HFF-Myc (cell line): ENCODE data around the gene FHIT.

ENCODE experiments used
- DNase-seq: peaks from one replicate; pipeline ENCODE4 v3.0.0-alpha.2; 2011; ENCODE audit warnings: low read depth; ENCODE audit errors: extremely low read depth
- H3K4me3 ChIP-seq: replicated peaks from 2 replicates; pipeline ENCODE4 v1.5.1; 2011; ENCODE audit warnings: low read depth, mild to moderate bottlenecking, control low read depth, low read length
- TF ChIP-seq, protein P1 (sequence below): IDR thresholded peaks from 2 replicates; pipeline ENCODE4 v1.5.1; 2012; ENCODE audit warnings: mild to moderate bottlenecking, low read depth, low read length, control low read depth; ENCODE audit errors: missing control alignments

Gene FHIT

DNA sequence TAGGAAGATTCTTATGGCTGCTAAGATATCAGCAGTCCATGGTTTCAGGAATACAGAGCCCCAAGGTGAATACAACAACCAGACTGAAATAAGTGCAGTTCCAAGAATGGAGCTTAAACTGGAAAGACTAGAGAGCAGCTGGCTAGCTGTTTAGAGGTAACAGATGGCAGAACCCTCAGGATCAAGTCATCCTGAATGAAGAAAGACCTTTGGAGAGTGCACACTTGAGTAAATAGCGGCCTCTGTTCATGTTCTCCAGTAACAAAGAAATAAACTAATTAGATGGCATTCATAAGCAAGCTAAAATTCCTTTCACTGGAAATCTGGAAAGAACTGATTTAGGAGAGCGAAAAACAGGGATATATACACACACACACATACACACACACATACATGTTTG, 968.4 kb downstream of the FHIT start:
- TF ChIP-seq, protein P1, sequence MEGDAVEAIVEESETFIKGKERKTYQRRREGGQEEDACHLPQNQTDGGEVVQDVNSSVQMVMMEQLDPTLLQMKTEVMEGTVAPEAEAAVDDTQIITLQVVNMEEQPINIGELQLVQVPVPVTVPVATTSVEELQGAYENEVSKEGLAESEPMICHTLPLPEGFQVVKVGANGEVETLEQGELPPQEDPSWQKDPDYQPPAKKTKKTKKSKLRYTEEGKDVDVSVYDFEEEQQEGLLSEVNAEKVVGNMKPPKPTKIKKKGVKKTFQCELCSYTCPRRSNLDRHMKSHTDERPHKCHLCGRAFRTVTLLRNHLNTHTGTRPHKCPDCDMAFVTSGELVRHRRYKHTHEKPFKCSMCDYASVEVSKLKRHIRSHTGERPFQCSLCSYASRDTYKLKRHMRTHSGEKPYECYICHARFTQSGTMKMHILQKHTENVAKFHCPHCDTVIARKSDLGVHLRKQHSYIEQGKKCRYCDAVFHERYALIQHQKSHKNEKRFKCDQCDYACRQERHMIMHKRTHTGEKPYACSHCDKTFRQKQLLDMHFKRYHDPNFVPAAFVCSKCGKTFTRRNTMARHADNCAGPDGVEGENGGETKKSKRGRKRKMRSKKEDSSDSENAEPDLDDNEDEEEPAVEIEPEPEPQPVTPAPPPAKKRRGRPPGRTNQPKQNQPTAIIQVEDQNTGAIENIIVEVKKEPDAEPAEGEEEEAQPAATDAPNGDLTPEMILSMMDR = no peak
- no peak overlapping the region for H3K4me3 ChIP-seq
- DNase-seq = no peak

DNA sequence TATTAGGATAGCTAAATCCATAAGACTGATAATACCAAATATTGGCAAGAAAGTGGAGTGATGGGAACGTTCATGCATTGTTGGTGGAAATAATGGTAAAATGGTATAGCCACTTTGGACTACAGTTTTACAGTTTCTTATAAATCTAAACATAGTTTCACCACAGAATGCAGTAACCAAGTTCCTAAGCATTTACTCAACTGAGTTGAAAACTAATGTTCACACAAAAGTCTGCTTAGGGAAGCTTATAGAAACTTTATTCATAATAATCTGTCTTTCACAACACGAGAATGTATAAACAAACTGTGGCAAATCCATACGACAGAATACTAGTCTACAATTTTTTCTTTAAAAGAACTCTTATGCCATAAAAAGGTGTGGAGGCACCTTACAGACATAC, 969.3 kb downstream of the FHIT start:
- no peak overlapping the region for H3K4me3 ChIP-seq
- TF ChIP-seq, protein P1 = no peak
- no peak for DNase-seq

DNA sequence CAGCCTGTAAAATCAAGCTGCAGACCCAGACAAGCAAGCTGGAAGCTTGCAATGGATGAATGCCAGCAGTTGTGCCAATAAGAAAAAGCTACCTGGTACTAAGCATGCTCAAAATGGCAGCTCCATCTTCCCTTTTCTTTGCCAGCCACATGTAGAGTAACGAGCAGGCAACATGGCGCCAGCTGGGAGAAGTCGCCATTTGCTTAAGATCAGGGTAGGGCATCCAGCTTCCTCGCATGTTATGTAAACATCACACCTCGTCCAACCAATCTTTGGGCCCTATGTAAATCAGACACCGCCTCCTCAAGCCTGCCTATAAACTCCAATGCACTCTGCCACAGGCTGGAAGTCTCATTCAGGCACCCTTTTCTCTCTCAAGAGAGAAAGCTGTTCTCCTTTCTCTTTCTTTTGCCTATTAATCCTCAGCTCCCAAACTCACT, 973.9 kb downstream of the FHIT start:
- no peak overlapping the region for H3K4me3 ChIP-seq
- DNase-seq = no peak
- TF ChIP-seq, protein P1 = no peak

DNA sequence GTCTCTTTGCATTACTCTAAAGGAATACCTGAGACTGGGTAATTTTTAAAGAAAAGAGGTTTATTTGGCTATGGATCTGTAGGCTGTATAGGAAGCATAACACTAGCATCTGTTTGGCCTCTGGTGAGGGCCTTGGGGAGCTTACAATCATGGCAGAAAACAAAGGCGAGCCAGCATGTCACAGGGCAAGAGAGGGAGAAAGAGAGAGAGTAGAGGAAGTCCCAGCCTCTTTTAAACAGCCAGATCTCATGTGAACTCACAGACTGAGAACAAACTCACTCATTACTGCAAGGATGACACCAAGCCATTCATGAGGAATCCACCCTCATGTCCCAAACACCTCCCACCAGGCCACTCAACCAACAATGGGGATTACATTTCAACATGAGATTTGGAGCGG, 974.6 kb downstream of the FHIT start:
- TF ChIP-seq, protein P1 = no peak
- no peak overlapping the region for H3K4me3 ChIP-seq
- no peak for DNase-seq

DNA sequence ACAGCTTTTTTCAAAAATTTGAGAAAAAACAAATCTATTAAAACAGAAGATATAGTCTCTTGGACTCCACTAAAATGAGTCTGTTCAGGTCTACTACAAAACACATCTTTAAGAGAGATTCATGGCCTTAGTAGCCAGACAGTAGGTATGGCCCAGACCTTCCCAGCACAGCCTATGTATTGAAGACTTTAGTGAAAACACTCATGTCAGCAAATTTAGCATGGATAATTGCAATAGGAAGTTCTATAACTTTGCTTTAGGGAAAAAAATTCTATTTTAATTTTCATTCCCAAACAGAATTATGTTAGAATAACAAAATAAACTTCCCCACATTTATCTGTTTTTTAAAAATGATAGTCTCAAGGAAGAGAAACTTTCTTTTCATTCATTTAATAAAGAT, 976.6 kb downstream of the FHIT start:
- TF ChIP-seq, protein P1 = no peak
- no peak overlapping the region for H3K4me3 ChIP-seq
- no peak for DNase-seq

DNA sequence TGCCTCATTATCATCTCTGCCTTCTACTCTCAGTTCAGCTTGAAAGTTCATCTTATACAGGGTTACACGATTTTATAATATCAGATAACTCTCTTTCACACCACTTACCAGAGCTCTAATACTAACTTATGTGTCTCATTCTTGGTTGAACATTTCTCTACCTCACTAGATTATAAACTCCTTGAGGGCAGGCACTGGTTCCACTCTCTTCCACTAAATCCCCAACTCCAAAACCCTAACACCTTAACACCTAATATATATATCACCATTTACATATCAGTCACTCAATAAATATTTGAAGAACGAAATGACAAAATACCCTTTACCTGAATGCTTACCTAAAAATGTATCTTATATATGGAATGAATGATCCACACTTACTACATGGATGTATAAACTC, 977.2 kb downstream of the FHIT start:
- no peak overlapping the region for H3K4me3 ChIP-seq
- DNase-seq = no peak
- TF ChIP-seq, protein P1 = no peak

DNA sequence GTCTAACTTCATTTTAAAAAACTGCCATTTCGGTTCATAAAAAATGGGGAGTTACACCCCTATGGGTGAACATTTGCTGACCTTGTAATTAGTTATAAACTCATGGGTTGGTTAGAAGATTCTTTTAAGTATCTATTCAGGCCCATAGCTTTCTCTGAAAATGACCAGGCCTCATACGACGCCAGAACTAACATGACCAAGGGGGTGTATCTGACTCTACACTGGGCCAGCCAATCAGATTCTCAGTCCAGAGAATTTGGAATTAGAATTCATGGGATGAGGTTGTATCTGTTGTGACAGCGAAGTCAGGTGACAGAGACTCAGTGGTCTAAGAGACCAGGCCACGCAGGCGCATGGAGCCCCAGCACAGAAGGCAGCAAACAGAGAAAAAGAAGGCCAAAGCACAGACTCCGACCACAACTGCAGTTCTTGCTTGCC, 981.4 kb downstream of the FHIT start:
- no peak for DNase-seq
- TF ChIP-seq, protein P1 = no peak
- no peak overlapping the region for H3K4me3 ChIP-seq
